ENCODE results near the gene RAB44. TPM values are rescaled to one million over a fixed set of nuclear protein-coding genes. Genes with fewer than 3 reads are reported as not detected.

Gene RAB44
- total RNA-seq, 1 experiment from 2014 or later: not detected

DNA sequence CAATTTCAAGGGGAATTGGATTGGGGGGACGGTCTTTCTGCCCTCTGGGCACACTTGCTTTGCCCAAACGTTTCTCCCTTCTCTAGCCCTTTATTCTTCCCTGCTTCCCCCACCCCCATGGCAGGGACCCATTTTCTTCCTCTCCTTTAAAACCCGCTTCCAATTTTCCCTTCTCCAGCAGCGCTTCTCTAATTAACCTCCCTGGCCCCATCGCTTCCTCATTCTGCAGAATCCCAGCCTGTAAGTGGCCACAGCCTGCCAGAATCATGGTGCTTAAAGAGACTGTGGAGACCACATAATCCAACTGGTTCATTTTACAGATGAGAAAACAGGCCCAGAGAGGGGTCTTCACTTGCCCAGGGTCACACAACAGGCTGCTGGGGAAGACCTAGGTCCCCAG, 80.2 kb downstream of the RAB44 start:
- peak overlapping the region; percentile 55 for H3K4me2 ChIP-seq (ENCODE audit: insufficient read depth, insufficient read length, low read length)
- H3K4me1 Mint-ChIP-seq: peaks cover 24 to 41% of the 10 kb centered on the region in 2 experiments
- H4K5ac ChIP-seq (ENCODE audit: insufficient read length, low read depth, low read length): no peak overlapping the region
- H3K9me3 ChIP-seq (ENCODE audit: control insufficient read depth, low read depth, low read length): no peaks in the 10 kb centered on the region
- H2BK20ac ChIP-seq (ENCODE audit: low read depth, low read length, poor library complexity, severe bottlenecking): no peak overlapping the region
- H3K27ac Mint-ChIP-seq: peak overlapping the region; percentile 14 to 82 (median 33); a peak in 4 of 7 replicates
- TF ChIP-seq, protein P1, sequence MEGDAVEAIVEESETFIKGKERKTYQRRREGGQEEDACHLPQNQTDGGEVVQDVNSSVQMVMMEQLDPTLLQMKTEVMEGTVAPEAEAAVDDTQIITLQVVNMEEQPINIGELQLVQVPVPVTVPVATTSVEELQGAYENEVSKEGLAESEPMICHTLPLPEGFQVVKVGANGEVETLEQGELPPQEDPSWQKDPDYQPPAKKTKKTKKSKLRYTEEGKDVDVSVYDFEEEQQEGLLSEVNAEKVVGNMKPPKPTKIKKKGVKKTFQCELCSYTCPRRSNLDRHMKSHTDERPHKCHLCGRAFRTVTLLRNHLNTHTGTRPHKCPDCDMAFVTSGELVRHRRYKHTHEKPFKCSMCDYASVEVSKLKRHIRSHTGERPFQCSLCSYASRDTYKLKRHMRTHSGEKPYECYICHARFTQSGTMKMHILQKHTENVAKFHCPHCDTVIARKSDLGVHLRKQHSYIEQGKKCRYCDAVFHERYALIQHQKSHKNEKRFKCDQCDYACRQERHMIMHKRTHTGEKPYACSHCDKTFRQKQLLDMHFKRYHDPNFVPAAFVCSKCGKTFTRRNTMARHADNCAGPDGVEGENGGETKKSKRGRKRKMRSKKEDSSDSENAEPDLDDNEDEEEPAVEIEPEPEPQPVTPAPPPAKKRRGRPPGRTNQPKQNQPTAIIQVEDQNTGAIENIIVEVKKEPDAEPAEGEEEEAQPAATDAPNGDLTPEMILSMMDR (conservative IDR thresholded peaks at IDR 0.05): no peak
- peaks cover 0 to 2% (median 0%) of the 10 kb centered on the region in 3 experiments; a peak in 2 of 7 replicates for H3K36me3 Mint-ChIP-seq (ENCODE audit: insufficient read depth in 1 of 3, low read depth in 3 of 3)
- H2AK5ac ChIP-seq (ENCODE audit: insufficient read length, low read length): no peak overlapping the region
- H3K9me3 Mint-ChIP-seq: no peaks in the 10 kb centered on the region; a peak in 1 of 5 replicates
- H3K4ac ChIP-seq (ENCODE audit: low read depth, low read length): no peak overlapping the region
- no peak overlapping the region for H3K56ac ChIP-seq (ENCODE audit: insufficient read length, low read depth, low read length)
- no peak overlapping the region for H3K9ac ChIP-seq (ENCODE audit: extremely low read depth, insufficient read length, low read length)
- no peaks in the 10 kb centered on the region for H4K20me1 ChIP-seq (ENCODE audit: control insufficient read depth, insufficient read depth, insufficient read length)
- H3K79me2 ChIP-seq (ENCODE audit: insufficient read depth, low read length): no peaks in the 10 kb centered on the region
- no peak overlapping the region for H4K8ac ChIP-seq (replicated peaks; ENCODE audit: insufficient read length, low read depth, low read length)
- no peaks in the 10 kb centered on the region; the same call in 1 of the 2 replicates for H3K4me1 ChIP-seq (ENCODE audit: insufficient read depth, low read length)
- H3K27ac ChIP-seq (ENCODE audit: insufficient read length, low read depth, low read length): no peak overlapping the region
- no CpG with 5 or more reads among the region's 5 CpGs for WGBS (ENCODE audit: extremely low coverage, insufficient read length, low lambda C conversion rate)
- H2BK5ac ChIP-seq (ENCODE audit: insufficient read length, low read length): no peak overlapping the region
- H3K27me3 Mint-ChIP-seq (ENCODE audit: low read depth): peaks cover 12% of the 10 kb centered on the region
- H3K18ac ChIP-seq (ENCODE audit: insufficient read length, low read depth, low read length): no peak overlapping the region
- no peak overlapping the region for H3K23ac ChIP-seq (ENCODE audit: insufficient read length, low read depth, low read length)
- no peaks in the 10 kb centered on the region for H3K23me2 ChIP-seq (ENCODE audit: insufficient read length, low read depth, low read length, poor library complexity, severe bottlenecking)
- H3K27me3 ChIP-seq (ENCODE audit: insufficient read depth, low read length): no peaks in the 10 kb centered on the region
- H2BK120ac ChIP-seq (ENCODE audit: low read depth, low read length, poor library complexity, severe bottlenecking): no peak overlapping the region
- H3K79me1 ChIP-seq (ENCODE audit: insufficient read depth, low read depth, low read length, poor library complexity, severe bottlenecking): no peaks in the 10 kb centered on the region
- H4K91ac ChIP-seq (ENCODE audit: insufficient read length, low read depth, low read length): no peak overlapping the region
- peak overlapping the region; percentile 19 to 56; a peak in 4 of 5 replicates for H3K4me3 Mint-ChIP-seq
- no peak overlapping the region for H2AFZ ChIP-seq (ENCODE audit: low read length)
- H3T11ph ChIP-seq (ENCODE audit: low read length): no peak overlapping the region
- DNase-seq: no peak
- no peak overlapping the region for H2BK15ac ChIP-seq (ENCODE audit: low read depth, low read length)
- no peak overlapping the region for H2BK12ac ChIP-seq (ENCODE audit: insufficient read length, low read depth, low read length)
- H3K14ac ChIP-seq (ENCODE audit: insufficient read depth, low read length): 0 out of 2 replicates have a peak overlapping the region, but pooled peaks have one; percentile 16
